OCI-M1 (cell line): Measurements from ENCODE around the gene ENTHD1.

Experiments used
- DNase-seq: peaks from one replicate; lab custom pipeline; 2025; lab: John Stamatoyannopoulos, UW

The ENTHD1 gene

GRCh38 chr22:39733191-39733590, 160.4 kb downstream of the ENTHD1 start:
- no peak for DNase-seq

GRCh38 chr22:39732625-39733024, 160.9 kb downstream of the ENTHD1 start:
- no peak for DNase-seq

GRCh38 chr22:39731881-39732555, 161.5 kb downstream of the ENTHD1 start:
- DNase-seq: no peak

GRCh38 chr22:39731481-39731880, 162.1 kb downstream of the ENTHD1 start:
- DNase-seq: no peak

GRCh38 chr22:39729141-39729934, 164.2 kb downstream of the ENTHD1 start:
- no peak for DNase-seq

GRCh38 chr22:39728236-39728860, 165.2 kb downstream of the ENTHD1 start:
- no peak for DNase-seq

GRCh38 chr22:39727541-39727940, 166.0 kb downstream of the ENTHD1 start:
- no peak for DNase-seq

GRCh38 chr22:39725351-39726035, 168.1 kb downstream of the ENTHD1 start:
- no peak for DNase-seq

- no peak for DNase-seq
These were observed 168.7 kb downstream of the ENTHD1 start for GRCh38 chr22:39724857-39725256.

- DNase-seq: peak; percentile 27
These were observed 169.2 kb downstream of the ENTHD1 start for GRCh38 chr22:39724390-39724789.

- DNase-seq: peak; percentile 91
These were observed 169.6 kb downstream of the ENTHD1 start for GRCh38 chr22:39723899-39724351.

- no peak for DNase-seq
These were observed 170.1 kb downstream of the ENTHD1 start for GRCh38 chr22:39723463-39723862.

GRCh38 chr22:39722501-39722900, 171.1 kb downstream of the ENTHD1 start:
- DNase-seq: no peak

- no peak for DNase-seq
These were observed 171.6 kb downstream of the ENTHD1 start for GRCh38 chr22:39722032-39722325.

GRCh38 chr22:39721206-39722031, 172.1 kb downstream of the ENTHD1 start:
- no peak for DNase-seq

GRCh38 chr22:39719559-39720450, 173.8 kb downstream of the ENTHD1 start:
- no peak for DNase-seq

GRCh38 chr22:39718921-39719475, 174.6 kb downstream of the ENTHD1 start:
- no peak for DNase-seq

- peak; percentile 27 for DNase-seq
These were observed 175.4 kb downstream of the ENTHD1 start for GRCh38 chr22:39718206-39718605.

GRCh38 chr22:39717099-39717498, 176.5 kb downstream of the ENTHD1 start:
- no peak for DNase-seq

GRCh38 chr22:39716534-39716933, 177.0 kb downstream of the ENTHD1 start:
- no peak for DNase-seq
